VCaP (cell line): Measurements from ENCODE around the gene HOXA6.

ENCODE experiments used
- H3K27ac ChIP-seq: fragments of 450-650 bp; 2 replicates; pipeline ENCODE4 v1.5.1; 2017
- TF ChIP-seq, protein P1 (sequence below): fragments of 450-650 bp; conservative IDR thresholded peaks from 2 replicates; pipeline ENCODE4 v1.5.1; 2017; ENCODE audit warnings: mild to moderate bottlenecking, moderate library complexity

Gene HOXA6

DNA sequence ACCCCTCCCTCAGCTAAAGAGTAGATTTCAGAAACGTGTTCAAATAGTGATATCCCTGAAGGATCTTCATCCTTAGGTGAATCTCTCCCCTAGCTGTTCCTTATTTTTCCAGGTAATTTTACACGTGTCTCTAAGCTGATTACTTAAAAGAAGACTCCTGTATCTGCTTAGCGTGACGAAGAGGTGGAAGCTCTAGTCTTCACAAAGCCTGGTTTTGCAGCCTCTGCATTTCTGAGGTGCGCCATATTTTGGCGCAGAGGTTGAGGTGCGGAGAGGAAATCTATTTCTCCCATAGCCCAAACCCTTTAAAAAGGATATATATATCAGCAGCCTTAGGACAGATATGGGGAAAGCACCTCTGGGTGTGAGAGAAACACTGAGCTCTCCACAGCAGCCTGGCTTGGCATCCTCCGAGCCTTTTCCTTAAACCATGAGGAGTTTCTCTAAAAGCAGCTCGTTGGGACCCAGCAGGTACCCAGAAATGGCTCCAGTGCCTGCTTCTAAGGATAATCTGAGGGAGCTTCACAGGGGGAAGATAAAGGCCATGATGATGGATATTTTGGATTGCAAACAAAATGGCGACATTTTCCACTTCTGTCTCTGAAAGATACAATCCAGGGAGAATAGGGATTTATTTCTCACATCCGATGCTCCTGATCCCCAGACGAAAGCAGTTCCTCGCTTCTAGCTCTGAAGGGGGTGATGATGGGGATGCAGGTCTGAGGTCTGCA lies 42.1 kb downstream of the HOXA6 start:
- TF ChIP-seq, protein P1, sequence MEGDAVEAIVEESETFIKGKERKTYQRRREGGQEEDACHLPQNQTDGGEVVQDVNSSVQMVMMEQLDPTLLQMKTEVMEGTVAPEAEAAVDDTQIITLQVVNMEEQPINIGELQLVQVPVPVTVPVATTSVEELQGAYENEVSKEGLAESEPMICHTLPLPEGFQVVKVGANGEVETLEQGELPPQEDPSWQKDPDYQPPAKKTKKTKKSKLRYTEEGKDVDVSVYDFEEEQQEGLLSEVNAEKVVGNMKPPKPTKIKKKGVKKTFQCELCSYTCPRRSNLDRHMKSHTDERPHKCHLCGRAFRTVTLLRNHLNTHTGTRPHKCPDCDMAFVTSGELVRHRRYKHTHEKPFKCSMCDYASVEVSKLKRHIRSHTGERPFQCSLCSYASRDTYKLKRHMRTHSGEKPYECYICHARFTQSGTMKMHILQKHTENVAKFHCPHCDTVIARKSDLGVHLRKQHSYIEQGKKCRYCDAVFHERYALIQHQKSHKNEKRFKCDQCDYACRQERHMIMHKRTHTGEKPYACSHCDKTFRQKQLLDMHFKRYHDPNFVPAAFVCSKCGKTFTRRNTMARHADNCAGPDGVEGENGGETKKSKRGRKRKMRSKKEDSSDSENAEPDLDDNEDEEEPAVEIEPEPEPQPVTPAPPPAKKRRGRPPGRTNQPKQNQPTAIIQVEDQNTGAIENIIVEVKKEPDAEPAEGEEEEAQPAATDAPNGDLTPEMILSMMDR, result no peak

DNA sequence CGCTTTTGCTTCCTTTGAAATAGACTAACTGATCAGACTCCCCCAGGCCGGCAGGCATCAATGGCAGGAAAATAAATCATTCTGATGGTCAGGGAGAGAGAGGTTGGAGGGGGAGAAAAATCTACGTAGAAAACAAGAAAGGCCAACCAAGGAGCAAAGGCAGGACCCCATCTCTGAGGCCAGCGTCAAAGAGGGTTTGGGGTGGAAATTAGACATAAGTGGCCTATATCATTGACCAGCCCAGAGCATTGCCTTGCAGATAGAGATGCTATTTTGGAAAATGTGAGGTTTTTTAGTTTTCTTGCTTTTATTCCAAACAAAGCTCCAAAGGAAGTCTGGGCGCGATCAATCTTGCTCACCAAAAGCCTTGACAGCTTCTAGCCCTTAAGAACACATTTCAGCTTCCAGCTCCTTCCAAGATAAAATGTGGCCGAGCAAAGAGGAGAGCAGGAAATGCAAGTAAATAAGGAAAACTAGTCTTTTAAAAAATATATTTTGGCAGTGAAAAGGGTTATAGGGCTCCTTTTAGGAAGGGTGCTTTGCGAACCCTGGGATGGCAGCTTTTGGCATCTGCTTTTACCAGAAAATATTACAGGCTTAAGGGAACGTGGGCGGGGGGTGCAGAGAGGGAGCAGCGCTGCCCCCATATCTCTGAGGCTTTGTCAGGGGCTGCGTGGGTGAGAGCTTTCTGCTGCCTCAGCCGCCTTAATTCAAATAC lies 43.1 kb downstream of the HOXA6 start:
- H3K27ac ChIP-seq, result no peak overlapping the region

More for the DNA sequence above, 42.1 kb downstream of the HOXA6 start:
- H3K27ac ChIP-seq, result no peak overlapping the region

DNA sequence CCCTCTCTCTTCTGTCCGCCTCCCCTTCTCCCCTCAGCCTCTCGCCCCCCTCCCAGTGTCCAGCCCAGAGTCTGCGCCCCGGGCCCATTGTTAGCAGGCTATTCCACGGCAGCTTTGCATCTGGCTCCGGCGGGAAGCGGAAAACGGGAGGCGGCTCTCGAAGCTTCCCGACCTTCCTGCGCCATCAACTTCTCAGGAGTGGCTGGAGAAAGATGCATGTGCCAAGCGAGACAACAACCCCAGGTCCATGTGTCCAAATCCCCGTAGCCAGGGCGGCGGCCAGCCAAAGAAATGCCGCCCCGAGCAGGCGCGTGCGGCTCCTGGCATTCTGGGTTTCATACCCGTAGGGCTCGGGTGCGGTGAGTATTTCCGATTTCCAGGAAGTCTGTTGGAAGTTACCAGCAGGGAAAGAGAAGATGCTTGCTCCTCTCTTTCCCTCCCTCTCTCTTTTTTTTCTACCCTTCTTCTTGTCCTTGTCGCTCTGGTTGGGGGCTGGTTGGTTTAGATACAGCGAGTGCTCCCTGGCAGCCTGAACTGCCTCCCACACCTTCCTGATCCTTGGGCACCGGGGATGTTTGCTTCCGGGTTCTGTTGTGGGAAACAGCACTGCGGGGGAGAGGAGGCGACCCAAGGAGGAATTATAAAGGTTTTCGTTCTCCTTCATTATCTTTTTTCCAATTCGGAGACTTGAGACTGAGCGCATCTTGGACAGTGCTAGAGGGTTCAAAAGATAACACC lies 43.9 kb downstream of the HOXA6 start:
- TF ChIP-seq, protein P1, result no peak
- H3K27ac ChIP-seq, result no peak overlapping the region

More for the DNA sequence above, 43.1 kb downstream of the HOXA6 start:
- TF ChIP-seq, protein P1, result no peak

DNA sequence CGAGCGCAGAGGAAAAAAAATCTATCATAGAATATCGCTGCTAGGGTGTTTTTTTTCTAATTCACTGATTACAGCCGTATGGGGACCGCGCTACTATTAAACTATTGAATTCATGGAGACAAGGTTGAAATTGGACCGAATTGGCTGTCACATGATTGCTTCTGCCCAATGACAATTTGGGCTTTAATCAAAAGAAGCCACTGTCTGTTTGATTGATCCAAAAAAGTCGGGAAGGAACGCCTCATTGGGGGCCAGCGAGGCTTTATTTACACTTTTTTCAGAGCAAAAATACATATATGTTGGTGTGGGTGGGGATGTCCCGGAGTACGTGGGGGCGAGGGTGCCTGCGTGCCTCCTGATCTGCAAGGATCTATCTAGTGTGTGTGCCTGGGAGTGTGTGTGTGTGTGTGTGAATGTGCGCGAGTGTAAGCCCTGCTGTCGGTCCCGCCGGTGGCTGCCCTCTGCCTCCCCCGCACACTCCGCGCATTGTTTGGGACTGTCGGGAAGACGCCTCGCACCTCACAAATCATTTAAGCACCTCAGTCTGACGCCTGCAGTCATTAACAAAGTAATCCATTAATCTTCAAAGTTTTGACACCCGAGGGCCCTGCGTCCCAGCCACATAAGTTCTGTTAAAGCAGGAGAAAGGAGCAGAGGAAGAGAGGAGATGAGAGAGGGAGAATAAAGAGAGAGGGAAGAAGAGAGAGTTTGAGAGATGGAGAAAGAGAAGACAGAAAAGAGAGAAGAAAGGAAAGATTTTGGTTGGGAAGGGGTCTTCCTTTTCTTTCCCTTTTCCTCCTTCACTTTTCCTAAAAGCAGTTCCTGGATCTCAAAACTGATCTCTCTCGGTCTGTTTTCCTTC lies 44.8 kb downstream of the HOXA6 start, which contains the start of gene HOXA2:
TSS of gene HOXA2 (minus strand) at position 103 of the 862 bp plus-strand sequence. CDS start 183 bp downstream, outside the sequence.
- no peak within 1 kb of the TSS for H3K27ac ChIP-seq

DNA sequence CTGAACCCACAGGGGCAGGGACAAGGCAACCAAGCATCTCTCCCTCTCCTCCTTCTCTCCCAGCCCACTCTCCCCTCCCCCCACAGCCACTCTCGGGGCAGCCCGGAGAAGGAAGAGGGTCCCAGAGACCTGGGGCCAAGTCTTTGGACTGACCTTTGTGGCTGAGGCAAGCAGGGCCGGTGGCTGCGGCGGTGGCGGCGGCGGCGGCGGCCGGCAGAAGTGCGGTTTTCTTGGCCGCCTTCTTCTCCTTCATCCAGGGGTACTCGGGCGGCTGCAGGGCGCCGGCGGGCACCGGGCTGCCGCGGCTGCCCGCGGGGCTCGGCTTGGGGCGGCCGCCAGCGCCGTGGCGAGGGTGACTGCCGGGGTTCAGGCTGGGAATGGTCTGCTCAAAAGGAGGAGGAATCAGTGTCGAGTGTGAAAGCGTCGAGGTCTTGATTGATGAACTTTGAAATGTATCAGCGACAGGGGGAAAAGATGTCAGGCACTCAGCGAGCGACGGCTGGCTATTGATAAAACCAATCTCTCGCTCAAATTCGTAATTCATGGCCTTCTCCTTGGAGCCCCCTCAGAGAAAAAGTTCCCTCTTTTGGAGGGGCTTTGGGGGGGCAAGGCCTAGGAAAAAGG lies 45.5 kb downstream of the HOXA6 start:
- no peak overlapping the region for H3K27ac ChIP-seq
- TF ChIP-seq, protein P1, result no peak

More for the DNA sequence above, 44.8 kb downstream of the HOXA6 start, which contains the start of gene HOXA2:
- TF ChIP-seq, protein P1, result no peak

DNA sequence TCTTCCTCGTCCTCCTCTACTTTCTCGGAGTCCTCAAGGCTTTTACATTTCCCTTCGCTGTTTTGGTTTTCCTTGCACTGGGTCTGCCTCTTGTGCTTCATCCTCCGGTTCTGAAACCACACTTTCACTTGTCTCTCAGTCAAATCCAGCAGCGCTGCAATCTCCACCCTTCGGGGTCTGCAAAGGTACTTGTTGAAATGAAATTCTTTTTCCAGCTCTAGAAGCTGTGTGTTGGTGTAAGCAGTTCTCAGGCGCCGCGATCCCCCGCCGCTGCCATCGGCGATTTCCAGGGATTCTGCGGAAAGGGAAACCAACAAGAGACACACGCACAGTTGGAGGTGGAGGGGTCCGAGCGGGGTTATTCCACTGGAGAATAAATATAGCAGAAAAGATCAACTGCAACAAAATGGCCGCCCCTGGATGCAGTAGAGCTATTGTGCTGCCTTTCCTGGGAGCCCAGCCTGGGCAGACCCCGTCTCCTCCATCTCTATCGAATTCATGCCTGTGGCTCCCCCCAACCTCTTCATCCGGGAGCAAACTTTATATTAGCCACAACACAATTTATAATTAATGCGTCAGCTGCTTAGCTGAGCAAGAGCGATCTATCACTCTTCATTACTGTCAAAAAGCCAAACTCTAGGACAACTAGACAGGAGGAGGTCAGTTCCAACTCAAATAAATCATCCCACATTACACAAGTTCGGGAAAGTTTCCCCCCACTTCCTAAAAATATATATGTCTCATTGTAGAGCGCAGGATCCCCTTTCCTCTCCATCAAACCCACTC lies 46.2 kb downstream of the HOXA6 start:
- no peak overlapping the region for H3K27ac ChIP-seq
- TF ChIP-seq, protein P1, result no peak
